HFFc6 (cell line): ENCODE results near the gene ZDHHC3. TPM values are rescaled to one million over a fixed set of nuclear protein-coding genes. Genes with fewer than 3 reads are reported as not detected.

Experiments used
- DNase-seq: peaks from one replicate; pipeline ENCODE4 v3.0.0-alpha.2; 2018
- H3K27ac Mint-ChIP-seq: 2 replicates; pipeline ENCODE4 v1.8.0; 2020; ENCODE audit warnings: mild to moderate bottlenecking, mixed read lengths
- H3K27me3 Mint-ChIP-seq: 2 replicates; pipeline ENCODE4 v1.8.0; 2021; ENCODE audit warnings: mild to moderate bottlenecking, moderate library complexity, mixed read lengths; ENCODE audit not compliant: insufficient read depth
- H3K36me3 Mint-ChIP-seq: 2 replicates; pipeline ENCODE4 v1.8.0; 2021; ENCODE audit warnings: low read depth, mixed read lengths
- H3K4me1 Mint-ChIP-seq: 2 replicates; pipeline ENCODE4 v1.8.0; 2020; ENCODE audit warnings: low read depth, mixed read lengths
- H3K4me3 Mint-ChIP-seq: 2 replicates; pipeline ENCODE4 v1.8.0; 2020; ENCODE audit warnings: mild to moderate bottlenecking, moderate library complexity, mixed read lengths
- H3K9me3 Mint-ChIP-seq: 2 replicates; pipeline ENCODE4 v1.8.0; 2020; ENCODE audit warnings: mild to moderate bottlenecking, mixed read lengths
- total RNA-seq, 6 experiments: library from RNA; stranded (reverse); fragmentation: NEBNext Ultra II Directional; extraction: Animal tissue kit (Norgen Biotek cat#: 25700); gene quantifications; 2 replicates in 1 of 6; 3 replicates in 5 of 6; pipeline ENCODE4 v1.2.3, GENCODE V29; 2021
- TF ChIP-seq, protein P1 (sequence below): fragments of 200-600 bp; sonication (generic); IDR thresholded peaks from 2 replicates; pipeline ENCODE4 v1.5.0; 2021; ENCODE audit warnings: antibody characterized with exemption, mild to moderate bottlenecking

Gene ZDHHC3
- total RNA-seq, 6 experiments from 2014 or later, result 55.5 to 74.7 (median 64.4) TPM

DNA sequence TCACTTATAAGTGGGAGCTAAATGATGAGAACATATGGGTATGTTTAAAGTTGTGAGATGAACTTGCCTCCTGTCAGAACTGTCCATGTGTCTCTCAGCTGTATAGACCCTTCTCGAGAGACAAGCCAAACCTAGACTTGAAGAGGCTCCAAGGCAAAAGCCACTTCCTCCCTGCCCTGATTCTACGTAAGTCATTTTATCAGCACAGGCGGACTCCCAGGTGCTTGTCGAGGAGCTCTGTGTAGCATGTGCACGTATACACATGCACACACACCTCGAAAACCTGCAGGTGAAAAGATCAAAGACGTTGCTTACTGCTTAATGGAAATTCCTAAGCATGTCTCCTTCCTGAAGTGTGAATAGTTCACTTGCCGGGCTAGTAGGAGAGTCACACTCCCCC lies 44.6 kb upstream of the ZDHHC3 start:
- TF ChIP-seq, protein P1, sequence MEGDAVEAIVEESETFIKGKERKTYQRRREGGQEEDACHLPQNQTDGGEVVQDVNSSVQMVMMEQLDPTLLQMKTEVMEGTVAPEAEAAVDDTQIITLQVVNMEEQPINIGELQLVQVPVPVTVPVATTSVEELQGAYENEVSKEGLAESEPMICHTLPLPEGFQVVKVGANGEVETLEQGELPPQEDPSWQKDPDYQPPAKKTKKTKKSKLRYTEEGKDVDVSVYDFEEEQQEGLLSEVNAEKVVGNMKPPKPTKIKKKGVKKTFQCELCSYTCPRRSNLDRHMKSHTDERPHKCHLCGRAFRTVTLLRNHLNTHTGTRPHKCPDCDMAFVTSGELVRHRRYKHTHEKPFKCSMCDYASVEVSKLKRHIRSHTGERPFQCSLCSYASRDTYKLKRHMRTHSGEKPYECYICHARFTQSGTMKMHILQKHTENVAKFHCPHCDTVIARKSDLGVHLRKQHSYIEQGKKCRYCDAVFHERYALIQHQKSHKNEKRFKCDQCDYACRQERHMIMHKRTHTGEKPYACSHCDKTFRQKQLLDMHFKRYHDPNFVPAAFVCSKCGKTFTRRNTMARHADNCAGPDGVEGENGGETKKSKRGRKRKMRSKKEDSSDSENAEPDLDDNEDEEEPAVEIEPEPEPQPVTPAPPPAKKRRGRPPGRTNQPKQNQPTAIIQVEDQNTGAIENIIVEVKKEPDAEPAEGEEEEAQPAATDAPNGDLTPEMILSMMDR, result no peak
- H3K27ac Mint-ChIP-seq, result no peak overlapping the region
- H3K27me3 Mint-ChIP-seq, result no peaks in the 10 kb centered on the region; the same call in 1 of the 2 replicates
- H3K9me3 Mint-ChIP-seq, result no peaks in the 10 kb centered on the region
- no peak for DNase-seq
- H3K4me3 Mint-ChIP-seq, result no peak overlapping the region
- H3K36me3 Mint-ChIP-seq, result no peaks in the 10 kb centered on the region; the same call in 1 of the 2 replicates
- H3K4me1 Mint-ChIP-seq, result peaks cover 20% of the 10 kb centered on the region

DNA sequence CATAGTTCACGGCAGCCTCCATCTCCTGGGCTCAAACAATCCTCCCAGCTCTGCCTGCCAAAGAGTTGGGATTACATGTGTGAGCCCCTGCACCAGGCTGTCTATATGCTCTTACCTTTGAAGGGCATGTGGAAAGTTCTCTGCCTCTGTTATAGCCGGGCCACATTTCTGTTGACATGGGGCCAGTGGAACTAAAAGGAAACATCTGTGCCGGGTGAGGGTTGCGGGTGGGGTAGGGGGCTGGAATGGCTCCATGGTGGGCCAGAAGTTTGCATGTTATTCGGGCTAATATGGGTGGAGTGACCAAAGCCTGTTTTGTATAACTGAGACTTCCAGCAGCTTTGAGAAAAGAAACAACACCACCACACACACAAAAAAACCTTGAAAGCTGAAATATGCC lies 41.8 kb upstream of the ZDHHC3 start:
- H3K4me1 Mint-ChIP-seq, result peaks cover 20% of the 10 kb centered on the region
- H3K36me3 Mint-ChIP-seq, result peaks cover 14% of the 10 kb centered on the region

DNA sequence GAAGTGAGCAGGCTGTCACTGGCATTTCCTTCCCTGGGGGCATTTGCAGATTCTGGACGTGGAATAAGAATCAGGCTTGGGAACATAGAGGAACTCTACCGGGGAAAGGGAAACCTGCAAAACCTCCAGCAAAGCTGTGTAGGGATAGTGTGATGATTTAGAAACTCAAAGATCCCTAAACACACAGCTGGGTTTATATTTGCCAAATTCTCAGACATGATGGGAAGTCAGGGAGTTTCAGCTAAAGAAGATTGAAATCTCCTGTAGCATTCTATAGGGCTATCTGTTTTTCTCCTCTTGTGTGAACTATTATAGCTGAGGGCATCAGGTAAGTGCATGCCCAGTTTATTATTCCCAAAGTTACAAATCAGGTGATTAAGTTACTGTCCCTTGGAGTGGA lies 40.9 kb upstream of the ZDHHC3 start:
- Mint-ChIP-seq H3K9me3 (no peaks in the 10 kb centered on the region), H3K27me3 (no peaks in the 10 kb centered on the region; the same call in 1 of the 2 replicates), H3K4me1 (peaks cover 29% of the 10 kb centered on the region), H3K36me3 (peaks cover 19% of the 10 kb centered on the region), H3K27ac (no peak overlapping the region), H3K4me3 (no peak overlapping the region)
- no peak for DNase-seq
- TF ChIP-seq, protein P1, result no peak

More for the DNA sequence above, 41.8 kb upstream of the ZDHHC3 start:
- H3K9me3 Mint-ChIP-seq, result no peaks in the 10 kb centered on the region
- H3K27ac Mint-ChIP-seq, result no peak overlapping the region
- no peak for DNase-seq
- TF ChIP-seq, protein P1, result no peak
- no peaks in the 10 kb centered on the region; the same call in 1 of the 2 replicates for H3K27me3 Mint-ChIP-seq
- H3K4me3 Mint-ChIP-seq, result no peak overlapping the region

DNA sequence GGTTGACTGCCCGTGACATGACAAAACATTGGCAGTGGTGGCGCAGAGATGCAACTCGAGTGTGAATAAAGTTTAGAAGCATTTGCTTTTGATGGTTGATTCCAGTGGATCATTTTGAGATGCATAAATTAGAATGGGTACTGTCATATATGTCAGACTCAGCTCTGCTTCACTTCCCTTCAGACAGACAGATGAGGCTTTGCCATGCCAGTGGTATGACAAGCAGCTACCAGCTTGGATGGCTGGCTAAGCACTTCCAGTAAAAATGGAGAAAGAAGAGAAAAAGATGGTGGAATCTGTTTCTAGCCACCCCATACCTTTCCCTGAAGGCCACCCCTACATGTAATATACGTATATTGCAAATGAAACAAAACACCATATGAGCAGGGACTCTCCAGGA lies 36.6 kb upstream of the ZDHHC3 start:
- Mint-ChIP-seq H3K27ac (peak overlapping the region; percentile 93), H3K4me1 (peaks cover 72% of the 10 kb centered on the region), H3K4me3 (peak overlapping the region; percentile 34), H3K36me3 (peaks cover 35% of the 10 kb centered on the region), H3K9me3 (no peaks in the 10 kb centered on the region), H3K27me3 (no peaks in the 10 kb centered on the region; the same call in 1 of the 2 replicates)
- TF ChIP-seq, protein P1, result no peak
- no peak for DNase-seq

DNA sequence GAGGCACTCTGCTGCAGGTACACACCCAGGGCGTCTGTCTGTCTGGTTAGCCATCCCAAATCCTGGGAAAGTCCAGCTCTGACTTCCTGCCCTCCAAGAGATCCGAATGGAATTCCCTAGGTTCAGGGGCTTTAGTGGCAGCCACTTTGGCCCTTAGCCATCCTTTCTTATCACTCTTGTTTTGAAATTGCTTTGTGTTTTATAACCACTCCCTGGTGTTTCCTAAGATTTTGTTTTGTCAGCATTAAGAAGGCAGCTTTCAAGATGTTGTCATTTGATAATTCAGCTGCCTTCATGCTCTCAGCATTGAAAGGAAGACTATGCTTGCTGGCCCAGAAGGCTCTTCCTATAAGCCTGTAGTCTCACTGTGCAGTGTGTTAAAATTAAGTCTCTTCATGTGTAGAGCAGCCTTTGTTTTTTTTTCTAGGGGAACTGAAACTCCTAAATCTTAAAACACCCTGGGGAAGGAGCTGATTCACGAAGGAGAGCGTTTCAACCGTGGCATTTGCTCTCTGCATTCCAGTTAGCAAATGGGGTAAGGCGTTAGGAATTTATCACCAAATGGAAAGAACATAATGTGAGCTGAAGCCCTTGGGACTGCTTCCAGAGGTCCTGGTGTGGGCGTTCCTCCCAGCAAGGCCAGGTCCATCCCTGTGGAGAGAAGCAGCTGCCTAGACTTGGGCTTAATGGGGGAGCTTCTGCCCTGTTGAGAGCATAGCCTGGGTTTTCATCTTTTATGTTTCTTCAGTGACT lies 36.0 kb upstream of the ZDHHC3 start:
- H3K4me1 Mint-ChIP-seq, result peaks cover 74% of the 10 kb centered on the region
- DNase-seq, result peak; percentile 87
- H3K4me3 Mint-ChIP-seq, result peak overlapping the region; percentile 75
- H3K36me3 Mint-ChIP-seq, result peaks cover 39% of the 10 kb centered on the region
- H3K9me3 Mint-ChIP-seq, result no peaks in the 10 kb centered on the region
- TF ChIP-seq, protein P1, result no peak
- peaks cover 1% of the 10 kb centered on the region; the same call in 1 of the 2 replicates for H3K27me3 Mint-ChIP-seq
- peak overlapping the region; percentile 93 for H3K27ac Mint-ChIP-seq
